ENCODE data around the gene ZNF593OS. TPM values are rescaled to one million over a fixed set of nuclear protein-coding genes. Genes with fewer than 3 reads are reported as not detected.

ZNF593OS gene
- total and polyA plus RNA-seq, 7 donors: 0.16 to 4.2 (median 1.6) TPM

GRCh38 chr1:26127235-26128163, 44.1 kb downstream of the ZNF593OS start:
- no peaks in the 10 kb centered on the region for H3K9me3 ChIP-seq
- intact Hi-C loops (cut with DNase I): no loop called here
- DNase-seq (no peak), ATAC-seq (peak; percentile 29 to 69 (median 56))
- peaks cover 0 to under 1% of the 10 kb centered on the region in 2 donors for H3K36me3 ChIP-seq (ENCODE audit: insufficient read depth in 1 of 2, low read depth in 1 of 2)
- TF ChIP-seq, protein P1, sequence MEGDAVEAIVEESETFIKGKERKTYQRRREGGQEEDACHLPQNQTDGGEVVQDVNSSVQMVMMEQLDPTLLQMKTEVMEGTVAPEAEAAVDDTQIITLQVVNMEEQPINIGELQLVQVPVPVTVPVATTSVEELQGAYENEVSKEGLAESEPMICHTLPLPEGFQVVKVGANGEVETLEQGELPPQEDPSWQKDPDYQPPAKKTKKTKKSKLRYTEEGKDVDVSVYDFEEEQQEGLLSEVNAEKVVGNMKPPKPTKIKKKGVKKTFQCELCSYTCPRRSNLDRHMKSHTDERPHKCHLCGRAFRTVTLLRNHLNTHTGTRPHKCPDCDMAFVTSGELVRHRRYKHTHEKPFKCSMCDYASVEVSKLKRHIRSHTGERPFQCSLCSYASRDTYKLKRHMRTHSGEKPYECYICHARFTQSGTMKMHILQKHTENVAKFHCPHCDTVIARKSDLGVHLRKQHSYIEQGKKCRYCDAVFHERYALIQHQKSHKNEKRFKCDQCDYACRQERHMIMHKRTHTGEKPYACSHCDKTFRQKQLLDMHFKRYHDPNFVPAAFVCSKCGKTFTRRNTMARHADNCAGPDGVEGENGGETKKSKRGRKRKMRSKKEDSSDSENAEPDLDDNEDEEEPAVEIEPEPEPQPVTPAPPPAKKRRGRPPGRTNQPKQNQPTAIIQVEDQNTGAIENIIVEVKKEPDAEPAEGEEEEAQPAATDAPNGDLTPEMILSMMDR (IDR thresholded peaks at IDR 0.05): no peak
- peaks cover 47% of the 10 kb centered on the region for H3K4me1 ChIP-seq
- no peaks in the 10 kb centered on the region for H3K27me3 ChIP-seq (ENCODE audit: insufficient read depth in 3 of 3, low read length in 2 of 3)
- 33 to 44% (median 35%) methylated on average over 13 of the region's 13 CpGs for WGBS, 3 donors
- H3K27ac ChIP-seq: peak overlapping the region; percentile 76
- H3K4me3 ChIP-seq: peak overlapping the region; percentile 49

GRCh38 chr1:26126321-26127084, 45.1 kb downstream of the ZNF593OS start:
- ATAC-seq (peak in 1 of 4 donors; percentile 32), DNase-seq (no peak)
- no peak overlapping the region for H3K4me3 ChIP-seq
- 72 to 82% (median 80%) methylated on average over 9 of the region's 9 CpGs for WGBS, 3 donors
- H3K9me3 ChIP-seq: no peaks in the 10 kb centered on the region
- intact Hi-C loops (cut with DNase I): no loop called here
- TF ChIP-seq, protein P1 (IDR thresholded peaks at IDR 0.05): no peak
- peak overlapping the region; percentile 76 for H3K27ac ChIP-seq
- peaks cover 57% of the 10 kb centered on the region for H3K4me1 ChIP-seq
- no peaks in the 10 kb centered on the region for H3K27me3 ChIP-seq (ENCODE audit: insufficient read depth in 3 of 3, low read length in 2 of 3)
- H3K36me3 ChIP-seq (ENCODE audit: insufficient read depth in 1 of 2, low read depth in 1 of 2): peaks cover 0 to 8% of the 10 kb centered on the region in 2 donors

- TF ChIP-seq, protein P1 (IDR thresholded peaks at IDR 0.05): no peak
- H3K27ac ChIP-seq: peak overlapping the region; percentile 76
- DNase-seq (no peak), ATAC-seq (no peak)
- H3K4me1 ChIP-seq: peaks cover 63% of the 10 kb centered on the region
- intact Hi-C loops (cut with DNase I): no loop called here
- peaks cover 0 to 8% of the 10 kb centered on the region in 2 donors for H3K36me3 ChIP-seq (ENCODE audit: insufficient read depth in 1 of 2, low read depth in 1 of 2)
- H3K4me3 ChIP-seq: no peak overlapping the region
- H3K27me3 ChIP-seq (ENCODE audit: insufficient read depth in 3 of 3, low read length in 2 of 3): no peaks in the 10 kb centered on the region
- H3K9me3 ChIP-seq: no peaks in the 10 kb centered on the region
- 78 to 89% (median 84%) methylated on average over 1 of the region's 1 CpG for WGBS, 3 donors
Observed at GRCh38 chr1:26125946-26126320, 45.7 kb downstream of the ZNF593OS start.

GRCh38 chr1:26125382-26125781, 46.2 kb downstream of the ZNF593OS start:
- peaks cover 65% of the 10 kb centered on the region for H3K4me1 ChIP-seq
- no peaks in the 10 kb centered on the region for H3K27me3 ChIP-seq (ENCODE audit: insufficient read depth in 3 of 3, low read length in 2 of 3)
- DNase-seq (no peak), ATAC-seq (no peak)
- H3K4me3 ChIP-seq: no peak overlapping the region
- H3K27ac ChIP-seq: peak overlapping the region; percentile 76
- TF ChIP-seq, protein P1 (IDR thresholded peaks at IDR 0.05): no peak
- H3K36me3 ChIP-seq (ENCODE audit: insufficient read depth in 1 of 2, low read depth in 1 of 2): peaks cover 0 to 8% of the 10 kb centered on the region in 2 donors
- H3K9me3 ChIP-seq: no peaks in the 10 kb centered on the region
- intact Hi-C loops (cut with DNase I): no loop called here
